Panc1 (cell line): ENCODE results near the gene CC2D1B. TPM values are rescaled to one million over a fixed set of nuclear protein-coding genes. Genes with fewer than 3 reads are reported as not detected.

Source experiments
- ATAC-seq: fragments of 200-7000 bp; cut with Tn5 transposase; 2 replicates; pipeline ENCODE4 v1.9.1; 2020; ENCODE audit warnings: mild to moderate bottlenecking, moderate library complexity
- BruUV-seq: library from RNA; stranded (reverse); fragments of 400-500 nt; replicated peaks from 2 replicates; lab custom pipeline; 2021; lab: Mats Ljungman, UMichigan
- CTCF ChIA-PET: fragments of 300-600 bp; sonication (Branson Sonifier 250); formaldehyde crosslinking; loops from one replicate; lab custom pipeline; 2022; ENCODE audit warnings: antibody characterized with exemption; lab: Charles Lee
- POLR2A ChIA-PET: fragments of 300-600 bp; sonication (Branson Sonifier 250); formaldehyde crosslinking; loops from one replicate; lab custom pipeline; 2022; ENCODE audit warnings: antibody characterized with exemption; lab: Charles Lee
- DNase-seq: peaks from one replicate; pipeline ENCODE4 v3.0.0-alpha.2; 2010; ENCODE audit warnings: low read depth, low spot score
- H3K27ac ChIP-seq: 2 replicates; pipeline ENCODE4 v1.5.1; 2011; ENCODE audit warnings: mild to moderate bottlenecking, low read length, inconsistent platforms
- H3K27me3 ChIP-seq: fragments of 200-500 bp; sonication (Bioruptor generic); 2 replicates; pipeline ENCODE4 v1.6.0; 2014; ENCODE audit warnings: low read length, inconsistent platforms; ENCODE audit not compliant: control insufficient read depth, insufficient read depth
- H3K36me3 ChIP-seq: fragments of 200-500 bp; sonication (Bioruptor generic); 2 replicates; pipeline ENCODE4 v1.5.1; 2014; ENCODE audit warnings: inconsistent platforms, mild to moderate bottlenecking, low read length, moderate library complexity; ENCODE audit not compliant: control insufficient read depth, insufficient read depth
- H3K4me1 ChIP-seq: 2 replicates; pipeline ENCODE4 v1.5.1; 2011; ENCODE audit warnings: inconsistent platforms, mild to moderate bottlenecking, low read length, moderate library complexity; ENCODE audit not compliant: control insufficient read depth, insufficient read depth
- H3K4me3 ChIP-seq, 2 experiments: 2 replicates each; pipeline ENCODE4 v1.5.1; 2011 to 2012; ENCODE audit warnings: low read depth in 2 of 2, low read length in 2 of 2, mild to moderate bottlenecking in 2 of 2, inconsistent platforms in 1 of 2, moderate library complexity in 1 of 2
- H3K9me3 ChIP-seq: fragments of 200-500 bp; sonication (Bioruptor generic); 2 replicates; pipeline ENCODE4 v1.5.1; 2014; ENCODE audit warnings: low read depth, mild to moderate bottlenecking, inconsistent platforms, low read length, moderate library complexity; ENCODE audit not compliant: control insufficient read depth, insufficient read depth
- POLR2AphosphoS5 ChIP-seq: IDR thresholded peaks from 2 replicates; pipeline ENCODE4 v1.6.1; 2012; ENCODE audit warnings: mild to moderate bottlenecking, low read depth, low read length, moderate library complexity
- SIN3A ChIP-seq: IDR thresholded peaks from 2 replicates; pipeline ENCODE4 v1.6.1; 2012; ENCODE audit warnings: low read depth, mild to moderate bottlenecking, low read length, moderate library complexity, borderline replicate concordance; ENCODE audit not compliant: insufficient read depth
- TCF7L2 ChIP-seq: IDR thresholded peaks from 2 replicates; pipeline ENCODE4 v1.6.1; 2011; ENCODE audit warnings: mild to moderate bottlenecking, low read depth, low read length, inconsistent platforms
- in situ Hi-C: cut with HindIII; loops from 2 replicates; pipeline ENCODE4 v1.10.0; 2016; ENCODE audit warnings: low sequenced_read_pairs, low pct_unique_long_range_greater_than_20kb
- intact Hi-C: fragments of 100-400 bp; cut with micrococcal nuclease; formaldehyde crosslinking; loops from one replicate; pipeline ENCODE4 v1.10.0; 2022; ENCODE audit not compliant: unreplicated experiment
- total RNA-seq: library from RNA; stranded (reverse); gene quantifications from one replicate; pipeline ENCODE4 v1.2.1, GENCODE V29; 2021; ENCODE audit not compliant: unreplicated experiment
- TF ChIP-seq, protein P1 (sequence below): fragments of 450-650 bp; IDR thresholded peaks from 2 replicates; pipeline ENCODE4 v1.5.1; 2017; ENCODE audit warnings: mild to moderate bottlenecking
- TF ChIP-seq, protein P2 (sequence below), 2 experiments: IDR thresholded peaks; 2 replicates each; pipeline ENCODE4 v1.6.1; 2011 to 2012; ENCODE audit warnings: low read depth in 2 of 2, control low read depth in 1 of 2, low read length in 1 of 2, mild to moderate bottlenecking in 1 of 2, moderate library complexity in 1 of 2; ENCODE audit not compliant: insufficient read depth in 1 of 2

CC2D1B gene
- total RNA-seq, 1 experiment from 2014 or later: 52.5 TPM

DNA sequence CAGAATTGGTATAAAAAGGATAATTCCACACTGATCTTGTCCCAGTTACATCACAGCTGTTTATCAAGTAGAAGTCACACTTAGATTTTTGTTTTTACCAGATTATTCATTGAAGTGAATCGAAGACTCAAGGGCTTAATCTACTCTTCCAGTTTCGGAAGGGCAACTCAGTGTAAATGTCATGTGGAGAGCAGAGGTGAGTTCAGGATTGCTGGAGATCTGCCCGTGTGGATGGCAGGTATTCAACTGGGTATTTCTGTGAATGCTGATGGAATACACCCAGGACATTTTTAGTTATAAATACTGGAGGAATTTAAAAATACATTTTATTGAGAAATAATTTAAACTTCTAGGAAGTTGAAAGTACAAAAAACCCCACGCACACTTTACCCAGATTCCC is 19.4 kb downstream of the CC2D1B start:
- TF ChIP-seq POLR2AphosphoS5: no peak
- no peak for TF ChIP-seq SIN3A
- POLR2A ChIA-PET: no interaction called here
- BruUV-seq: no TSS peak

DNA sequence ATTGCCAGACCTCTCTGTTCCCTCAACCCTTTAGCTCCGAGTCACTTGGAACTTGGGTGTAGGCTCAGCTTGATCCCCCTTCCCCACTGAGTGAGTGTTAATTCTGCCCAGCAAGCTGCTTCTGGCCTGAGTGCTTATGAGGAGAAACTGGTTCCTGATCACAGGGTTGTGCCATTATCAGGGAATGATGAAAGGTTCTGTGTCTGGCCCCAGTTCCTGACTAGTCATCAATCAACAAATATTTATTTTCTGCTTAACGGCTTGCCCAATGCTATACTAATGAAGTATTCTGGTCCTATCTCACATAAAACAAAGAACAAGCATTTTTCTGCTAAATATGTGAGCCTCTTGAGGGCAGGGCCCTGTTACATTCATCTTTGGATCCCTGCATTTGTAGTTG is 20.8 kb downstream of the CC2D1B start:
- ChIA-PET CTCF (interaction anchor here (0.6 kb wide), 1 partner anchor 320 kb away, joined by 3 read pairs; no protein-coding TSS in a partner anchor), POLR2A (no interaction called here)
- DNase-seq (no peak), ATAC-seq (no peak)
- Histone ChIP-seq H3K36me3 (no peaks in the 10 kb centered on the region), H3K27ac (no peak overlapping the region), H3K9me3 (no peaks in the 10 kb centered on the region), H3K4me3 (no peak overlapping the region), H3K27me3 (no peaks in the 10 kb centered on the region), H3K4me1 (no peaks in the 10 kb centered on the region)
- no TSS peak for BruUV-seq
- TF ChIP-seq TCF7L2 (no peak), POLR2AphosphoS5 (no peak), SIN3A (no peak)
- TF ChIP-seq, protein P1, sequence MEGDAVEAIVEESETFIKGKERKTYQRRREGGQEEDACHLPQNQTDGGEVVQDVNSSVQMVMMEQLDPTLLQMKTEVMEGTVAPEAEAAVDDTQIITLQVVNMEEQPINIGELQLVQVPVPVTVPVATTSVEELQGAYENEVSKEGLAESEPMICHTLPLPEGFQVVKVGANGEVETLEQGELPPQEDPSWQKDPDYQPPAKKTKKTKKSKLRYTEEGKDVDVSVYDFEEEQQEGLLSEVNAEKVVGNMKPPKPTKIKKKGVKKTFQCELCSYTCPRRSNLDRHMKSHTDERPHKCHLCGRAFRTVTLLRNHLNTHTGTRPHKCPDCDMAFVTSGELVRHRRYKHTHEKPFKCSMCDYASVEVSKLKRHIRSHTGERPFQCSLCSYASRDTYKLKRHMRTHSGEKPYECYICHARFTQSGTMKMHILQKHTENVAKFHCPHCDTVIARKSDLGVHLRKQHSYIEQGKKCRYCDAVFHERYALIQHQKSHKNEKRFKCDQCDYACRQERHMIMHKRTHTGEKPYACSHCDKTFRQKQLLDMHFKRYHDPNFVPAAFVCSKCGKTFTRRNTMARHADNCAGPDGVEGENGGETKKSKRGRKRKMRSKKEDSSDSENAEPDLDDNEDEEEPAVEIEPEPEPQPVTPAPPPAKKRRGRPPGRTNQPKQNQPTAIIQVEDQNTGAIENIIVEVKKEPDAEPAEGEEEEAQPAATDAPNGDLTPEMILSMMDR: no peak
- TF ChIP-seq, protein P2, sequence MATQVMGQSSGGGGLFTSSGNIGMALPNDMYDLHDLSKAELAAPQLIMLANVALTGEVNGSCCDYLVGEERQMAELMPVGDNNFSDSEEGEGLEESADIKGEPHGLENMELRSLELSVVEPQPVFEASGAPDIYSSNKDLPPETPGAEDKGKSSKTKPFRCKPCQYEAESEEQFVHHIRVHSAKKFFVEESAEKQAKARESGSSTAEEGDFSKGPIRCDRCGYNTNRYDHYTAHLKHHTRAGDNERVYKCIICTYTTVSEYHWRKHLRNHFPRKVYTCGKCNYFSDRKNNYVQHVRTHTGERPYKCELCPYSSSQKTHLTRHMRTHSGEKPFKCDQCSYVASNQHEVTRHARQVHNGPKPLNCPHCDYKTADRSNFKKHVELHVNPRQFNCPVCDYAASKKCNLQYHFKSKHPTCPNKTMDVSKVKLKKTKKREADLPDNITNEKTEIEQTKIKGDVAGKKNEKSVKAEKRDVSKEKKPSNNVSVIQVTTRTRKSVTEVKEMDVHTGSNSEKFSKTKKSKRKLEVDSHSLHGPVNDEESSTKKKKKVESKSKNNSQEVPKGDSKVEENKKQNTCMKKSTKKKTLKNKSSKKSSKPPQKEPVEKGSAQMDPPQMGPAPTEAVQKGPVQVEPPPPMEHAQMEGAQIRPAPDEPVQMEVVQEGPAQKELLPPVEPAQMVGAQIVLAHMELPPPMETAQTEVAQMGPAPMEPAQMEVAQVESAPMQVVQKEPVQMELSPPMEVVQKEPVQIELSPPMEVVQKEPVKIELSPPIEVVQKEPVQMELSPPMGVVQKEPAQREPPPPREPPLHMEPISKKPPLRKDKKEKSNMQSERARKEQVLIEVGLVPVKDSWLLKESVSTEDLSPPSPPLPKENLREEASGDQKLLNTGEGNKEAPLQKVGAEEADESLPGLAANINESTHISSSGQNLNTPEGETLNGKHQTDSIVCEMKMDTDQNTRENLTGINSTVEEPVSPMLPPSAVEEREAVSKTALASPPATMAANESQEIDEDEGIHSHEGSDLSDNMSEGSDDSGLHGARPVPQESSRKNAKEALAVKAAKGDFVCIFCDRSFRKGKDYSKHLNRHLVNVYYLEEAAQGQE (IDR thresholded peaks at IDR 0.05; ENCODE audit: insufficient read depth in 1 of 2, low read depth in 2 of 2, low read length in 1 of 2): no peak
- intact Hi-C loops (no loop called here), in situ Hi-C loops (no loop called here)

More for the DNA sequence above, 19.4 kb downstream of the CC2D1B start:
- Histone ChIP-seq H3K27me3 (no peaks in the 10 kb centered on the region), H3K27ac (no peak overlapping the region), H3K9me3 (no peaks in the 10 kb centered on the region), H3K4me3 (no peak overlapping the region), H3K4me1 (no peaks in the 10 kb centered on the region), H3K36me3 (no peaks in the 10 kb centered on the region)
- ATAC-seq (no peak), DNase-seq (no peak)
- CTCF ChIA-PET: no interaction called here
- intact Hi-C loops: no loop called here
- in situ Hi-C loops: no loop called here

DNA sequence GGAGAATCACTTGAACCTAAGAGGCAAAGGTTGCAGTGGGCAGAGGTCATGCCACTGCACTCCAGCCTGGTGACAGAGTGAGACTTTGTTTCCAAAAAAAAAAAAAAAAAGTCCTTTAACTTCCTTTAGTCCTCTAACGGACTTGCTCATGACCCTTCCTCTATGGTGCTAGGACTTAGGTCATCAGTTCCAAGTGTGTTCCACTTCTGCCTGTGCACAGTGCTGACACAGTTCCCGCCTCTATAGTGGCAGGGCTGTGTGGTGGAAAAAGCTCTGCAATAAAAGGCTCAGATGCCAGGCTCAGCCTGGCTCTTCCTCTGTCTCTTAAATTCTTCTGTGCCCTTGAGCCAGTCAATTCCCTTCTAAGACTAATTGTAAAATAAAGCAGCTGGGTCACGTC is 22.0 kb downstream of the CC2D1B start:
- TF ChIP-seq SIN3A (no peak), POLR2AphosphoS5 (no peak), TCF7L2 (no peak)
- TF ChIP-seq, protein P1: no peak
- TF ChIP-seq, protein P2 (IDR thresholded peaks at IDR 0.05; ENCODE audit: insufficient read depth in 1 of 2, low read depth in 2 of 2, low read length in 1 of 2): no peak
- Histone ChIP-seq H3K36me3 (no peaks in the 10 kb centered on the region), H3K4me3 (no peak overlapping the region), H3K27me3 (no peaks in the 10 kb centered on the region), H3K27ac (no peak overlapping the region), H3K9me3 (no peaks in the 10 kb centered on the region), H3K4me1 (no peaks in the 10 kb centered on the region)
- in situ Hi-C loops: no loop called here
- DNase-seq: no peak
- intact Hi-C loops: no loop called here
- ChIA-PET POLR2A (no interaction called here), CTCF (no interaction called here)
- ATAC-seq: no peak
- no TSS peak for BruUV-seq
